Upper lobe of right lung (tissue), 1 donor: ENCODE measurements around the gene SMCO4. TPM values are rescaled to one million over a fixed set of nuclear protein-coding genes. Genes with fewer than 3 reads are reported as not detected.
"Not testable (repeated sequence)": the region's sequence is repeated elsewhere in the genome, so short reads cannot be mapped to it uniquely, and the experiment has no call there.

ENCODE experiments used
- ATAC-seq: fragments of 200-7000 bp; cut with Tn5 transposase; one replicate; pipeline ENCODE4 v1.9.1; 2020; ENCODE audit warnings: mild to moderate bottlenecking, moderate library complexity
- DNase-seq: peaks from one replicate; pipeline ENCODE4 v3.0.0-alpha.2; 2020
- H3K27ac ChIP-seq: fragments of 200-600 bp; one replicate; pipeline ENCODE4 v1.8.0; 2022
- H3K27me3 ChIP-seq: fragments of 200-600 bp; one replicate; pipeline ENCODE4 v1.8.0; 2022; ENCODE audit warnings: mild to moderate bottlenecking
- H3K36me3 ChIP-seq: fragments of 200-600 bp; one replicate; pipeline ENCODE4 v1.8.0; 2022
- H3K4me1 ChIP-seq: fragments of 200-600 bp; one replicate; pipeline ENCODE4 v1.8.0; 2022
- H3K4me3 ChIP-seq: fragments of 200-600 bp; one replicate; pipeline ENCODE4 v1.8.0; 2022; ENCODE audit warnings: mild to moderate bottlenecking
- H3K9me3 ChIP-seq: fragments of 200-600 bp; one replicate; pipeline ENCODE4 v1.8.0; 2022
- intact Hi-C: fragments of 100-400 bp; cut with DNase I; formaldehyde crosslinking; loops from one replicate; pipeline ENCODE4 v1.11.0; 2022
- long read RNA-seq: library from polyadenylated mRNA; unstranded; transcript quantifications from one replicate; pipeline ENCODE4 v2.0.0, GENCODE V29; 2021
- total RNA-seq: library from RNA; stranded (reverse); fragmentation: NEBNext Ultra II Directional; extraction: Animal tissue kit (Norgen Biotek cat#: 25700); gene quantifications from one replicate; pipeline ENCODE4 v1.2.1, GENCODE V29; 2021
- TF ChIP-seq, protein P1 (sequence below): fragments of 200-600 bp; IDR thresholded peaks from one replicate; pipeline ENCODE4 v1.8.0; 2022; ENCODE audit warnings: antibody characterized with exemption
- donor health status: DM: no; HTN: yes; CAD: no; lungs with severe emphysema.

SMCO4 gene, protein sequence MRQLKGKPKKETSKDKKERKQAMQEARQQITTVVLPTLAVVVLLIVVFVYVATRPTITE
- total RNA-seq, result 55.7 TPM
- long read RNA-seq, transcript SMCO4-201 (3 exons, 1,104 nt), result major isoform, 20 of 45 reads
- long read RNA-seq, partial matches to known transcripts, result 0 of 45 reads
- long read RNA-seq, other reads (novel, unspliced or antisense), result 23 of 45 reads

- TF ChIP-seq, protein P1, sequence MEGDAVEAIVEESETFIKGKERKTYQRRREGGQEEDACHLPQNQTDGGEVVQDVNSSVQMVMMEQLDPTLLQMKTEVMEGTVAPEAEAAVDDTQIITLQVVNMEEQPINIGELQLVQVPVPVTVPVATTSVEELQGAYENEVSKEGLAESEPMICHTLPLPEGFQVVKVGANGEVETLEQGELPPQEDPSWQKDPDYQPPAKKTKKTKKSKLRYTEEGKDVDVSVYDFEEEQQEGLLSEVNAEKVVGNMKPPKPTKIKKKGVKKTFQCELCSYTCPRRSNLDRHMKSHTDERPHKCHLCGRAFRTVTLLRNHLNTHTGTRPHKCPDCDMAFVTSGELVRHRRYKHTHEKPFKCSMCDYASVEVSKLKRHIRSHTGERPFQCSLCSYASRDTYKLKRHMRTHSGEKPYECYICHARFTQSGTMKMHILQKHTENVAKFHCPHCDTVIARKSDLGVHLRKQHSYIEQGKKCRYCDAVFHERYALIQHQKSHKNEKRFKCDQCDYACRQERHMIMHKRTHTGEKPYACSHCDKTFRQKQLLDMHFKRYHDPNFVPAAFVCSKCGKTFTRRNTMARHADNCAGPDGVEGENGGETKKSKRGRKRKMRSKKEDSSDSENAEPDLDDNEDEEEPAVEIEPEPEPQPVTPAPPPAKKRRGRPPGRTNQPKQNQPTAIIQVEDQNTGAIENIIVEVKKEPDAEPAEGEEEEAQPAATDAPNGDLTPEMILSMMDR, result peak; percentile 74
- intact Hi-C loops, result loop anchor here (5.0 kb wide), 1 partner anchor 306 kb away; no protein-coding TSS in a partner anchor
- DNase-seq (peak; percentile 95), ATAC-seq (peak; percentile 95)
- Histone ChIP-seq H3K4me1 (peaks cover 38% of the 10 kb centered on the region), H3K36me3 (no peaks in the 10 kb centered on the region), H3K4me3 (peak within 1 kb of the TSS; percentile 66), H3K27me3 (no peaks in the 10 kb centered on the region), H3K9me3 (no peaks in the 10 kb centered on the region), H3K27ac (peak within 1 kb of the TSS; percentile 81)
These were observed at the start of gene SMCO4 for GRCh38 chr11:93543292-93543977. Gene SMCO4 (minus strand): TSS chr11:93543391. CDS start chr11:93479189, 64,202 bp downstream.

DNA sequence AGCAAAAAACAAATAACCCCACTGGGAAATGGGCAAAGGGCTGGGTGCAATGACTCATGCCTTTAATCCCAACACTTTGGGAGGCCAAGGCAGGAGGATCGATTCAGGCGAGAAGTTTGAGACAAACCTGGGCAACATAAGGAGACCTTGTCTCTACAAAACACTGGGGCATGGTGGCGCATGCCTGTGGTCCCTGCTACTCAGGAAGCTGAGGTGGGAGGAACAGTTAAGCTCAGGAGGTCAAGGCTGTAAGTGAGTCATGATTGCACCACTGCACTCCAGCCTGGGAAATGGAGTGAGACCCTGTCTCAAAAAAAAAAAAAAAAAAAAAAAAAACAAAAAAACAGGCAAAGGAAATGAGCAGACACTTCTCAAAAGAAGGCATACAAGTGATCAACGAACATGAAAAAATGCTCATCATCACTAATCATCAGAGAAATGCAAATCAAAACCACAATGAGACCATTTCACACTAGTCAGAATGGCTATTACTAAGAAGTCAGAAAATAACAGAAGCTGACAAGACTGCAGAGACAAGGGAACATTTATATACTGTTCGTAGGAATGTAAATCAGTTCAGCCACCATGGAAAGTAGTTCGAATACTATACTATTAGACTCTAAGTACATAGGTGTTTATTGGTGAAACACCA lies 48.2 kb upstream of the SMCO4 start:
- TF ChIP-seq, protein P1, result no peak
- H3K27me3 ChIP-seq, result no peaks in the 10 kb centered on the region
- no peaks in the 10 kb centered on the region for H3K9me3 ChIP-seq
- intact Hi-C loops, result no loop called here
- H3K4me1 ChIP-seq, result no peaks in the 10 kb centered on the region
- DNase-seq, result no peak
- ATAC-seq, result no peak
- H3K27ac ChIP-seq, result no peak overlapping the region
- H3K4me3 ChIP-seq, result no peak overlapping the region
- H3K36me3 ChIP-seq, result no peaks in the 10 kb centered on the region

- Histone ChIP-seq H3K27ac (no peak overlapping the region), H3K36me3 (no peaks in the 10 kb centered on the region), H3K4me1 (no peaks in the 10 kb centered on the region), H3K9me3 (no peaks in the 10 kb centered on the region), H3K4me3 (no peak overlapping the region), H3K27me3 (no peaks in the 10 kb centered on the region)
- intact Hi-C loops, result no loop called here
- ATAC-seq, result no peak
- TF ChIP-seq, protein P1, result no peak
- no peak for DNase-seq
These were observed 46.2 kb upstream of the SMCO4 start for GRCh38 chr11:93589347-93589746.

DNA sequence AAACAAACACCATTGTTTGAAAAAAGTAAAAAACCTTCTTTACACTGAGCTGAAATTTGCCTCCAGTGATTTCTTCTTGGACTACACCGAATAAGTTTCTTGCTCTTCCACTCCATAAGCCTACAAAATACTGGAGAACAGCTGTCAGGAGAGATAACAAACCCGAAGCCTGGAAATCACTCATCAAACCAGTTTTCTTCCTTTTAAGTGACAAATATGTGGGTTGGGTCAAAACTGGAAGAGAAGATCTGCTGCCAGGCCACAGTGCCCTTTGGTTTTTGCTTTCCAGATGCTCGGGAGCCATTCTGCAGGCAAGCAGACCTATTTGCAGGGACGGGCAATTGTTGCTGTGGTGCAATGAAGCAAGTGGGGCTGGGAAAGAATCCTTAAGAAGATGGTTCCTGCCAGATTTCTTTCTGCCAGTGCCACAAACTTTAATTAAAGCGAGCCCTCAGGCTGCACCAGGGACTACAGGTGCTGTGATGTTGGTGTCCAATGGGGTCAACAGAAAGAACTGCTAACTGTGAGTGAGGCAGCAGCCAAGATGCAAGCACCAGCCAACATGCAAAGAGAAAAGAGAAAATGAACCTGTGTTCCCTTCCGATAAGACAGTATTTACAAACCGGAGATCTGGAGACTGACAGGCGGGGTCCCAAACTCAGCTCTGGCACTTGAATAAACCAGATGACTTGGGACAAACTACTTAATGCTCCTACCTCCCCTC lies 44.8 kb upstream of the SMCO4 start:
- intact Hi-C loops, result no loop called here
- Histone ChIP-seq H3K27ac (no peak overlapping the region), H3K9me3 (no peaks in the 10 kb centered on the region), H3K36me3 (no peaks in the 10 kb centered on the region), H3K4me1 (no peaks in the 10 kb centered on the region), H3K4me3 (no peak overlapping the region), H3K27me3 (no peaks in the 10 kb centered on the region)
- ATAC-seq, result no peak
- DNase-seq, result no peak
- TF ChIP-seq, protein P1, result no peak

DNA sequence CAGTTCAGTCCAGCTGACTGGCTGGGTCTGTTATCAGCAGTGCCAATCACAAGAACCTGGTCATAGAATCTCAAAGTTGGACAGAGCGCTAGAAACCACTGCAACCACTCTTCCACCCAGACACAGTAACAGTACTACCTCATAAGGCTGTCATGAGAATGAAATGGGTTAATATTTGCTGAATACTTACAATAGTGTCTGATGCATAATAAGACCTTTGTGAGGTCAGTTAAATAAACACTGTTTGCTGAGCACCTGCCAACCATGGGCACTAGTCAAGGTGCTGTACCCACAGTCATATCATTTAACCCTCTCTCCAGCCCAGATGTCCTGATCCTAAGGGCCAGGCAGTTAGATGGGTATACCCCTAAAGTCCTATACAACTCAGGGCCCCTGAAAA lies 44.2 kb upstream of the SMCO4 start:
- H3K4me3 ChIP-seq, H3K36me3 ChIP-seq, DNase-seq, H3K27me3 ChIP-seq, H3K9me3 ChIP-seq, H3K4me1 ChIP-seq, ATAC-seq, intact Hi-C loops, H3K27ac ChIP-seq: not testable (repeated sequence)
